ENCODE data around the gene ERBB2. TPM values are rescaled to one million over a fixed set of nuclear protein-coding genes. Genes with fewer than 3 reads are reported as not detected.

ERBB2 gene
- total and polyA plus RNA-seq, 2 of the 13 experiments (the other 11 are each of a cell fraction or from before 2014, with no cell fraction given) = 57.7 to 64.1 TPM

GRCh38 chr17:39740357-39741111, 40.7 kb downstream of the ERBB2 start (continued):
- TF ChIP-seq ATF2 (CRISPR knock-in tag; IDR thresholded peaks at IDR 0.05) (peak; percentile 39; the same call in 1 of the 2 replicates), MBNL3 (CRISPR knock-in tag; conservative IDR thresholded peaks at IDR 0.05) (no peak), ZFP90 (CRISPR knock-in tag; IDR thresholded peaks at IDR 0.05; ENCODE audit: borderline replicate concordance) (peak; percentile 67; the same call in 1 of the 2 replicates), TCF7 (IDR thresholded peaks at IDR 0.05; ENCODE audit: low read depth) (peak; percentile 7; the same call in 1 of the 2 replicates), HOXA5 (CRISPR knock-in tag; IDR thresholded peaks at IDR 0.05) (0 out of 2 replicates have a peak, but pooled peaks have one; percentile 10), RFX3 (CRISPR knock-in tag; IDR thresholded peaks at IDR 0.05) (no peak), ZNF740 (CRISPR knock-in tag; IDR thresholded peaks at IDR 0.05) (0 out of 2 replicates have a peak, but pooled peaks have one; percentile 62), CBX5 (CRISPR knock-in tag; IDR thresholded peaks at IDR 0.05; ENCODE audit: borderline replicate concordance) (peak; percentile 64; the same call in 1 of the 2 replicates), ZNF660 (CRISPR knock-in tag; IDR thresholded peaks at IDR 0.05; ENCODE audit: borderline replicate concordance, low read depth) (no peak; the same call in 1 of the 2 replicates), ZNF607 (CRISPR knock-in tag; IDR thresholded peaks at IDR 0.05; ENCODE audit: borderline replicate concordance) (0 out of 2 replicates have a peak, but pooled peaks have one; percentile 52), ZNF329 (CRISPR knock-in tag; IDR thresholded peaks at IDR 0.05; ENCODE audit: low read depth) (peak; percentile 52; the same call in 1 of the 2 replicates), IKZF4 (CRISPR knock-in tag; IDR thresholded peaks at IDR 0.05; ENCODE audit: borderline replicate concordance, low read depth, not compliant biosample characterization) (no peak), LCORL (IDR thresholded peaks at IDR 0.05) (no peak), LCORL (CRISPR knock-in tag; IDR thresholded peaks at IDR 0.05) (peak; percentile 98), ZSCAN9 (CRISPR knock-in tag; IDR thresholded peaks at IDR 0.05; ENCODE audit: borderline replicate concordance) (peak; percentile 53; the same call in 1 of the 2 replicates), EED (CRISPR knock-in tag; IDR thresholded peaks at IDR 0.05) (no peak), ARNTL (CRISPR knock-in tag; IDR thresholded peaks at IDR 0.05) (peak; percentile 9), CSRNP1 (CRISPR knock-in tag; IDR thresholded peaks at IDR 0.05) (0 out of 2 replicates have a peak, but pooled peaks have one; percentile 0), ZC3H13 (CRISPR knock-in tag; IDR thresholded peaks at IDR 0.05) (peak; percentile 79), MTA1 (CRISPR knock-in tag; IDR thresholded peaks at IDR 0.05; ENCODE audit: borderline replicate concordance) (no peak), GTF3A (CRISPR knock-in tag; conservative IDR thresholded peaks at IDR 0.05) (no peak), RARA (CRISPR knock-in tag; IDR thresholded peaks at IDR 0.05) (peak; percentile 88), CHD2 (IDR thresholded peaks at IDR 0.05; ENCODE audit: low read depth, low read length) (peak; percentile 38; the same call in 1 of the 2 replicates), RCOR2 (CRISPR knock-in tag; IDR thresholded peaks at IDR 0.05) (0 out of 2 replicates have a peak, but pooled peaks have one; percentile 32), SRSF1 (optimal IDR thresholded peaks at IDR 0.05; ENCODE audit: low read depth, low read length) (peak; percentile 85)
